ENCODE results near the gene FAM193A.

FAM193A gene

GRCh38 chr4:2596611-2597010, 60.2 kb downstream of the FAM193A start:
- Histone ChIP-seq H3K27ac (replicated peaks) (no peak overlapping the region), H3K27me3 (ENCODE audit: insufficient read depth, poor library complexity, severe bottlenecking) (no peaks in the 10 kb centered on the region), H3K4me3 (replicated peaks; ENCODE audit: insufficient read depth, low read length) (no peak overlapping the region)
- TF ChIP-seq REST (IDR thresholded peaks at IDR 0.05; ENCODE audit: insufficient replicate concordance, low read depth), result no peak
- DNase-seq (ENCODE audit: low read depth in 1 of 2, low spot score in 1 of 2), result no peak

DNA sequence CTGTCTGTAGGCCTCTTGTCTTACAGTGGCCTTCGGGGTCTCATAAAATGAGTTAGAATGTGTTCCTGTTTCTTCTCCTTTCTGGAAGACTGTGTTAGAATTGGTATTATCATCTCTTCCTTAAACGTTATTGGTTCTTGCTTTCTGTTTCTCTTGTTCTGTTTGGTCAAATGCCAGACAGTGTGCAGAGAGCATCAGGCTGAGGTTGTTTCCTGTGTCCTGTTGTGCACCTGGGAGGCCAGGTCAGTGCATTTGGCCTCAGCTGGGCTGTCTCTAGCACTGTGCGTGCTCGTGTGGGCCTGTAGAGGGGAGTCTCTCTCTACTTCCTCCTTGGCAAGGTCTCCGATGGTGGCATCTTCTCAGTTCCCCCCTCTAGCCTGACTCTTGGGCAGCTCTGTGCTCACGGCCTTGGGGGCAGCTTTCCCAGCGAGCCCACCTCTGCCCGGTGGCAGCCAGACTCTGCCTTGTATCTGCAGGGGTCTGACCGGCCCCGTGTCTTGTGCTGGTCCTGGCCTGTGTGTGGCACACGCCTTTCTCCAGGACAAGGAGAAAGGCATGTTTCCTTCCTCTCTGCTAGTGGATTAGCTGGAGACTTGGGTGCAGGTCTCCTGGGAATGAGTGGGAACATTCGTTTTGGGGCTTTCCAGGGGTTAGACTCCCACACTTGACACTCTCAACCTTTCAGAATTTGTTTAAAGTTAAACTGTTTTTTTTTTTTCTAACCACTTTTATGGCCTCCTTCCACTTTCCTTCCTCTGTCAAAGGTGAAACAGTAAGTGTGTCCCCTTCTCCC, 62.3 kb downstream of the FAM193A start:
- peak overlapping the region; percentile 34 for H3K27ac ChIP-seq (replicated peaks)
- no peaks in the 10 kb centered on the region for H3K27me3 ChIP-seq (ENCODE audit: insufficient read depth, poor library complexity, severe bottlenecking)
- TF ChIP-seq CTCF (IDR thresholded peaks at IDR 0.05; ENCODE audit: insufficient read depth, low read length), result peak; percentile 27
- no peak for TF ChIP-seq REST (IDR thresholded peaks at IDR 0.05; ENCODE audit: insufficient replicate concordance, low read depth)
- peak; percentile 49; the same call in 1 of the 2 replicates for TF ChIP-seq SPI1 (IDR thresholded peaks at IDR 0.05; ENCODE audit: borderline replicate concordance, low read depth)
- no peak for TF ChIP-seq POLR2AphosphoS5 (IDR thresholded peaks at IDR 0.05; ENCODE audit: low read depth)
- H3K4me3 ChIP-seq (replicated peaks; ENCODE audit: insufficient read depth, low read length), result no peak overlapping the region
- peak in 1 of 2 experiments; percentile 70 for DNase-seq (ENCODE audit: low read depth in 1 of 2, low spot score in 1 of 2)

GRCh38 chr4:2599304-2599654, 62.8 kb downstream of the FAM193A start:
- no peak overlapping the region for H3K27ac ChIP-seq (replicated peaks)
- no peak for DNase-seq (ENCODE audit: low read depth in 1 of 2, low spot score in 1 of 2)
- no peaks in the 10 kb centered on the region for H3K27me3 ChIP-seq (ENCODE audit: insufficient read depth, poor library complexity, severe bottlenecking)
- TF ChIP-seq SPI1 (IDR thresholded peaks at IDR 0.05; ENCODE audit: borderline replicate concordance, low read depth), result peak; percentile 43; the same call in 1 of the 2 replicates
- TF ChIP-seq REST (IDR thresholded peaks at IDR 0.05; ENCODE audit: insufficient replicate concordance, low read depth), result no peak
- H3K4me3 ChIP-seq (replicated peaks; ENCODE audit: insufficient read depth, low read length), result no peak overlapping the region

- no peak for TF ChIP-seq REST (IDR thresholded peaks at IDR 0.05; ENCODE audit: insufficient replicate concordance, low read depth)
- no peak for TF ChIP-seq GABPA (IDR thresholded peaks at IDR 0.05; ENCODE audit: low read depth)
- TF ChIP-seq CTCF (IDR thresholded peaks at IDR 0.05; ENCODE audit: insufficient read depth, low read length), result no peak
- TF ChIP-seq POLR2AphosphoS5 (IDR thresholded peaks at IDR 0.05; ENCODE audit: low read depth), result no peak
- TF ChIP-seq SPI1 (IDR thresholded peaks at IDR 0.05; ENCODE audit: borderline replicate concordance, low read depth), result no peak
- Histone ChIP-seq H3K27ac (replicated peaks) (no peak overlapping the region), H3K27me3 (ENCODE audit: insufficient read depth, poor library complexity, severe bottlenecking) (no peaks in the 10 kb centered on the region), H3K4me3 (replicated peaks; ENCODE audit: insufficient read depth, low read length) (no peak overlapping the region)
- DNase-seq (ENCODE audit: low read depth in 1 of 2, low spot score in 1 of 2), result no peak
Measured at GRCh38 chr4:2600878-2601277, 64.4 kb downstream of the FAM193A start.
